Smooth muscle cell (in vitro differentiated cells): Measurements from ENCODE around the gene PCSK5. TPM values are rescaled to one million over a fixed set of nuclear protein-coding genes. Genes with fewer than 3 reads are reported as not detected.

Experiments used
- DNase-seq: peaks from one replicate; lab custom pipeline; 2025; ENCODE audit not compliant: unreplicated experiment; lab: John Stamatoyannopoulos, UW
- H2AFZ ChIP-seq: fragments of 200-600 bp; sonication (generic); 2 replicates; pipeline ENCODE4 v1.6.0; 2016; ENCODE audit warnings: antibody characterized with exemption, low read depth, mild to moderate bottlenecking
- H3F3A ChIP-seq: fragments of 200-600 bp; sonication (generic); 2 replicates; pipeline ENCODE4 v1.6.0; 2017; ENCODE audit warnings: antibody characterized with exemption, low read depth
- H3K27ac ChIP-seq: fragments of 200-600 bp; sonication (generic); 2 replicates; pipeline ENCODE4 v1.5.1; 2016; ENCODE audit warnings: low read depth, mild to moderate bottlenecking
- H3K27me3 ChIP-seq: fragments of 200-600 bp; sonication (generic); 2 replicates; pipeline ENCODE4 v1.6.1; 2016; ENCODE audit warnings: low read depth, mild to moderate bottlenecking
- H3K36me3 ChIP-seq: fragments of 200-600 bp; sonication (generic); 2 replicates; pipeline ENCODE4 v1.5.1; 2016; ENCODE audit warnings: low read depth
- H3K4me1 ChIP-seq: fragments of 200-600 bp; sonication (generic); 2 replicates; pipeline ENCODE4 v1.5.1; 2016; ENCODE audit warnings: low read depth
- H3K4me2 ChIP-seq: fragments of 200-600 bp; sonication (generic); 2 replicates; pipeline ENCODE4 v1.6.0; 2016; ENCODE audit warnings: mild to moderate bottlenecking
- H3K4me3 ChIP-seq: fragments of 200-600 bp; sonication (generic); 2 replicates; pipeline ENCODE4 v1.5.1; 2016; ENCODE audit warnings: mild to moderate bottlenecking
- H3K79me2 ChIP-seq: fragments of 200-600 bp; sonication (generic); 2 replicates; pipeline ENCODE4 v1.6.0; 2016; ENCODE audit warnings: low read depth, mild to moderate bottlenecking
- H3K9ac ChIP-seq: fragments of 200-600 bp; sonication (generic); 2 replicates; pipeline ENCODE4 v1.6.0; 2016; ENCODE audit warnings: low read depth
- H3K9me3 ChIP-seq: fragments of 200-600 bp; sonication (generic); replicated peaks from 2 replicates; pipeline ENCODE4 v1.5.1; 2016; ENCODE audit warnings: low read depth
- H4K20me1 ChIP-seq: fragments of 200-600 bp; sonication (generic); 2 replicates; pipeline ENCODE4 v1.6.0; 2016; ENCODE audit warnings: low read depth
- CTCF ChIP-seq: fragments of 200-600 bp; sonication (generic); IDR thresholded peaks from 2 replicates; pipeline ENCODE4 v1.5.1; 2017; ENCODE audit warnings: borderline replicate concordance, mild to moderate bottlenecking, antibody characterized with exemption; ENCODE audit not compliant: insufficient read depth, poor library complexity, severe bottlenecking
- WGBS: methylation state at CpG from one replicate; pipeline ENCODE4 v1.1.7; 2016; ENCODE audit warnings: low lambda C conversion rate; 5-methylcytosine and 5-hydroxymethylcytosine counted together
- polyA plus RNA-seq: library from polyadenylated mRNA; unstranded; fragments of >200 nt; fragmentation: Nextera tagmentation; extraction: Ambion mirVana; gene quantifications from 2 replicates; pipeline ENCODE4 v1.2.1, GENCODE V29; 2016
- total RNA-seq: library from RNA; depleted of rRNA; stranded (reverse); fragments of >200 nt; gene quantifications from 2 replicates; pipeline ENCODE4 v1.2.3, GENCODE V29; 2014

PCSK5 gene
- total and polyA plus RNA-seq, 2 experiments from 2014 or later, result 2.3 to 2.8 TPM

- H3K9ac ChIP-seq, result no peak overlapping the region
- H3K4me1 ChIP-seq, result peaks cover 29% of the 10 kb centered on the region
- H4K20me1 ChIP-seq, result no peaks in the 10 kb centered on the region
- H3K4me2 ChIP-seq, result no peak overlapping the region
- TF ChIP-seq CTCF, result no peak
- H3K27ac ChIP-seq, result no peak overlapping the region
- no peak overlapping the region for H3K4me3 ChIP-seq
- no peaks in the 10 kb centered on the region for H3F3A ChIP-seq
- peaks cover 5% of the 10 kb centered on the region for H3K36me3 ChIP-seq
- no peaks in the 10 kb centered on the region for H3K9me3 ChIP-seq
- no peak for DNase-seq
- 88% methylated on average over 1 of the region's 1 CpG for WGBS
- no peak overlapping the region for H2AFZ ChIP-seq
- H3K27me3 ChIP-seq, result no peaks in the 10 kb centered on the region
- H3K79me2 ChIP-seq, result no peaks in the 10 kb centered on the region
Observed at GRCh38 chr9:76266649-76267283, 376.3 kb downstream of the PCSK5 start.

GRCh38 chr9:76267284-76267652, 376.8 kb downstream of the PCSK5 start:
- Histone ChIP-seq H4K20me1 (no peaks in the 10 kb centered on the region), H3K79me2 (no peaks in the 10 kb centered on the region), H3K36me3 (peaks cover 5% of the 10 kb centered on the region), H3K27ac (no peak overlapping the region), H3K4me2 (no peak overlapping the region), H3K4me3 (no peak overlapping the region), H3F3A (no peaks in the 10 kb centered on the region), H3K4me1 (peaks cover 29% of the 10 kb centered on the region), H2AFZ (no peak overlapping the region), H3K9ac (no peak overlapping the region), H3K27me3 (no peaks in the 10 kb centered on the region), H3K9me3 (no peaks in the 10 kb centered on the region)
- DNase-seq, result no peak
- TF ChIP-seq CTCF, result no peak
- 51% methylated on average over 3 of the region's 3 CpGs for WGBS

- Histone ChIP-seq H3K4me3 (no peak overlapping the region), H3K4me2 (no peak overlapping the region), H3K27ac (no peak overlapping the region), H3K4me1 (peaks cover 29% of the 10 kb centered on the region), H3K79me2 (no peaks in the 10 kb centered on the region), H3K9ac (no peak overlapping the region), H3K36me3 (no peaks in the 10 kb centered on the region), H3K9me3 (no peaks in the 10 kb centered on the region), H4K20me1 (no peaks in the 10 kb centered on the region), H3K27me3 (no peaks in the 10 kb centered on the region), H2AFZ (no peak overlapping the region), H3F3A (no peaks in the 10 kb centered on the region)
- DNase-seq, result no peak
- WGBS, result 57% methylated on average over 2 of the region's 2 CpGs
- TF ChIP-seq CTCF, result no peak
Observed at GRCh38 chr9:76269789-76270188, 379.3 kb downstream of the PCSK5 start.

GRCh38 chr9:76271755-76272154, 381.3 kb downstream of the PCSK5 start:
- Histone ChIP-seq H3K4me3 (no peak overlapping the region), H3K4me2 (no peak overlapping the region), H3K4me1 (peaks cover 16% of the 10 kb centered on the region), H3K79me2 (no peaks in the 10 kb centered on the region), H3K36me3 (no peaks in the 10 kb centered on the region), H3K9me3 (no peaks in the 10 kb centered on the region), H3K9ac (no peak overlapping the region), H3K27me3 (no peaks in the 10 kb centered on the region), H4K20me1 (no peaks in the 10 kb centered on the region), H3K27ac (no peak overlapping the region), H2AFZ (no peak overlapping the region), H3F3A (no peaks in the 10 kb centered on the region)
- TF ChIP-seq CTCF, result no peak
- WGBS, result 93% methylated on average over 1 of the region's 1 CpG
- DNase-seq, result no peak
